Stimulated activated CD8-positive, alpha-beta memory T cell treated with anti-CD3 and anti-CD28 coated beads, Interleukin-7, amount 100 ng/mL, for 48 hours (primary cell): Measurements from ENCODE around the gene FGD5.

Experiments
- DNase-seq, 2 donors: peaks; one replicate each; pipeline ENCODE4 v3.0.0-alpha.2; 2020; ENCODE audit warnings: low read depth in 1 of 2; ENCODE audit errors: extremely low read depth in 1 of 2

FGD5 gene

DNA sequence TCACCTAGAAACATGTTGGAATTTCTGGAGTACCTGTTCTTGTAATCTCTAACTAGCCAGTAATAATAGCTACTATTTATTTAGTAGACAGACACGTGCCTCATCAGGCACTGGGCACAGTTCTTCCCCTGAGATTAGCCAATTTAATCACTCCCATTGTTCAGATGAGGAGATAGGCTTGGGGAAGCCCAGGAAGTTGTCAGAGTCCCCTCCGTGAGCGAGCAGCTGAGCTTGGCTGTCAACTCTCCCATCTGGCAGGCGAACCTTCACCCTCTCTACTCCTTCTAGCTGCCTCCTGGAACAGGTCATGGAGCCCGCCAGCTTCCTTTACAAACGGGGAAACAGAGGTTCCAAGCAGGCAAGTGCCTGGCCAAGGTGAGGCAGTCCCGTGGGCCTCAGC, 31.1 kb upstream of the FGD5 start:
- DNase-seq, result no peak

DNA sequence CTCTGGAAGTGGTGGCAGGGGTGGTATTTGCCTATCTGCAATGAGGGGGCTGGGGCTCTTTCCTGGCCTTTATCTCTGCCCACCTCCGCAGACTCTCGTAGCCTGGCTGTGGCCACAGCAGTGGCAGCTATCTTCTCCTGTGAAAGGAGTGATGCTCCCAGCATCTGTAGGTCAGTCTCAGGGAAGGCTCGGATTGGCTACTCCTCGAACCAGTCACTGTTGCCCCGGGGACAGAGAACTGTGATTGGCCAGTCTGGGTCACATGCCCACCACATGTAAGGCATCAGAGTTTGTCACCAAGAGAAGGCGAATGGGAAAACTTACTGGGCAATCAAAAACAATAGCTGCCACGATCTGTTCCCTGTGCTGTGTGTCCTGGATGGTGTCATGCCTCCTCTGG, 30.1 kb upstream of the FGD5 start:
- DNase-seq, result no peak

DNA sequence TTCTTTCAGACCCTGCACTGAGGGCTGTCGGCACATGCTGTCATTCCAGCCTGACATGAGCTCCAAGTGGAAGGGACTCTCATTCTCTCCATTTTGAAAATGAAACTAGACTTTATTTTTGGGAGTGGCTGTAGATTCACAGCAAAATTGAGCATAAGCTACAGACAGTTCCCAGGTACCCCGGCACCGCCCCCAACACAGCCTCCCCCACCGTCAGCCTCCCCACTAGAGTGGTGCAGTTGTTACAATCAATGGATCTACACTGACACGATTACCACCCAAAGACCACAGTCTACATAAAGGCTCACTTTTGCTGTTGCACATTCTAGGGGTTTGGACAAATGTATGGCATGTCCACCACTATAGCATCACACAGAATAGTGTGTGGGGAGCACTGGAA, 29.5 kb upstream of the FGD5 start:
- no peak for DNase-seq

DNA sequence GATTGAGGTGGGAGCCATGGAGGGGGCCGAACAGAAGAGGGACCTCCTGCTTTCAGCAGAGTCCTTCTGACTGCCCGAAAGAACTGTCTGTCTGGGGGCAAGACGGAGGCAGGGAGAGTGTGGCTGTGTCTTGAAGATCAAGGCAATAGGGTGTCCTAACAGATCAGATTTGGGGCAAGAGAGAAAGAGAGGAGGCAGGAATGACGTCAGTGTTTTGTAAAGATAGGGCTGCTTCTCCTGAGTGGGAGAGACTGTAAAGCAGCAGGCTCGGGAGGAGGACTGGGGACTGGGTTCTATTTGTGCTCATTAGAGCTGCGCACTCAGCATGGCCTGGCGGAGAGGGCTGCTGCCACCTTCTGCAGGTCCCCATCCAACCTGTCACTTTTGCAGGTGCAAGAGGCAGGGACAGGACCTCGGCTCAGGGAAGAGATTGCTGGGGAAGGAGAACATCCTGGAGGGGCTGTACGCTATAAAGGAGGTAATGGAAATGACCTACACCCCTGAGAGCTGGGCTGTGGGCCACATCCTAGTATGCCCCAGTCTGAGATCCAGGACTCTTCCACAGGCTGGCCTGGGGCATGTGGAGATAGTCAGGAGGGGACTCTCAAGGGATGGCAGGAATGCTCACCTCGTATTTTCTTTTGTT, 29.0 kb upstream of the FGD5 start:
- DNase-seq, result no peak

DNA sequence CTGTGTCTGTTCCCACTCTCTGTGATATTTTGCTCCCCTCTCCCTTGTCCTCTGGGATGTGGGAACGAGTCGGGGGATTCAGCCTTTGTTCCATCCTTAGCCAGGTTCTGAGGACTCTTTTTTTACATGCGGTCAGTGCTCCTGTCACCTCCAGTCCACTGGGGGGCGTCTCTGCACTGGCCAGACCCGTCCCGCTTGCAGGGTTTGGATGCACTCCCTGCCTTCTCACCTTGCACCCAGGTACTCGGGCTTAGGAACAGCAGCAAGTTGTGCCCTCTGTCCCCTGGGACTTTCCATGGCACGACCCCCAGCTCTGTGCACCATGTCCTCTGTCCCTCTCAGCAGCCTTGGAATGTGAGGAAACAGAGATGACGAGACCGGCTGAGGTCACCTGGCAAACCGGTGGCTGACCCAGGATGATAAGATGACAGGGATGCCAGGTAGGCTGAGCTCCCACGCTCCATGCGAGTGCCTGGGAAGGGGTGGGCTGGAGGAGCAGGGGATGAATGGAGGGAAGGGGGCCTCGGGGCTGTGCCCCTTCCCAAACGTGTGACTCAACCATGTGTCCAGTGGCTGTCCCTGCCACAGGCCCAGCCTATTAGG, 27.3 kb upstream of the FGD5 start:
- DNase-seq, result peak; percentile 17 to 42

DNA sequence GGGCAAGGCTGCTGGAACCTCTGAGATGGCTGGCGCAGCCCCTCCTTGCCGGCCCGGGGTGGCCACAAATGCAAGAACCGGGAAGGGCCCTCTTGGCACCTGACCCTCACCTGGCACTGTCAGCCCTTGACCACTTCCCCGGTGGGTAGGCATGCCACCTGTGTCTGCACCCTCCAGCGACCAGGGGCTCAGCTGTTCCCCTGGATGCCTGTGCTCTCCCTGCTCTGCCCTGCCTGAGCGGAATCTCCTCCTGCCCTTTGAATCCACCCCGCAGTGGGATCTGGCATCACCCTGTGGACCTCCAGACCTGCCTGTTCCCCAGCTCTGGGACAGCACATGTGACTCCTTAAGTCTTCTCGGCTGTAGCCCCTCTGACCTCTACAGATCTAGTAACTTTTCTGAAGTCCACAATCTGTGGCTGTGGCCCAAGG, 26.1 kb upstream of the FGD5 start:
- no peak for DNase-seq

DNA sequence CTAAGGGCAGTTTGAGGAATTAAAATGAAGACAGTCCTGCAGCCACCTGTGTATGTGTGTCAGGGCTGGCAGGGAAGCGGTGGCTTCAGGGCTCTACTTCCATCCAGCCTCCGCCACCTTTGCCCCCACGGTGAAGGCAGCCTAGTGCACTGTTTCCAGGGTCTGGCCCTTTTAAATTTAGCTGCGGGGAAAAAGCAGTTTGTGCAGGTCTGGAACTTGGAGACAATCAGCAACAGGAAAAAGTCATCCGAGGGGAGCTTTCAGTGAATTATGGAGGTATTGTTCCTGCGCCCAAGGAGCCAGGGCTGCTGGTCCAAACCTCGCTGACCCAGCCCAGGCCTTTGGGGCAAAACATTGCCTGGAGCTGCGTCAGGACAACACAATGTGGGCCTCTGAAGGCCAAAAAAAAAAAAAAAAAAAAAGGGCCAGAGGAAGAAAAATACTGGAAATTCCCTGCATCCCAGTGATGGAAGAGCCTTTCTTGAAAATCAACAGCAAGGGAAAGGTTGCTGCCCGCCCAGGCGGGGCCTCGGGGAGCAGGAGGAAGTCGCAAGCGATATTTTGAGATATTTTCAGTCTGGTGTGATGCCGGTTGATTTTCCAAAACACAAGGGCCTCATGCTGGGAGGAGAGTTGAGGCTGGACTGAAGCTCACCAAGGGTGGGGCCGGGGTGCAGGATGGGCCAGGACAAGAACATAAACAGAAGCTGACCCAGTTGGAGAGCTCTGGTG, 25.5 kb upstream of the FGD5 start:
- no peak for DNase-seq

DNA sequence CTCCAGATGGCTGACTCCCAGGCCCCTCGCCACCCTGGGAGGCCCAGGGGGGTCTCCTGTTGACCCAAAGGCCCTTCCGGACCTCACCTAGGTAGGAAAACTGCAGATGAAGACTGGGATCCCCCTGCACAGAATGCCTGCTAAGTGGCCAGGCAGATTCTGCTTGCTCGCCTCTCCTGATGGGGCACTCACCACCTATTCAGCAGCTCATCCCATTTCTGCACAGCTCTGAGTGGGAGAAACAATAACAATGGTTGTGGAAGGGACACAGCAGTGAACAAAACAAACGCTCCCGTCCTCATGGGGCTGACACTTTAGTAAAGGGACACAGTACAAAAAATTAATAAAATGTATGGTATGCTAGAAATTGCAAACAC, 24.9 kb upstream of the FGD5 start:
- no peak for DNase-seq

DNA sequence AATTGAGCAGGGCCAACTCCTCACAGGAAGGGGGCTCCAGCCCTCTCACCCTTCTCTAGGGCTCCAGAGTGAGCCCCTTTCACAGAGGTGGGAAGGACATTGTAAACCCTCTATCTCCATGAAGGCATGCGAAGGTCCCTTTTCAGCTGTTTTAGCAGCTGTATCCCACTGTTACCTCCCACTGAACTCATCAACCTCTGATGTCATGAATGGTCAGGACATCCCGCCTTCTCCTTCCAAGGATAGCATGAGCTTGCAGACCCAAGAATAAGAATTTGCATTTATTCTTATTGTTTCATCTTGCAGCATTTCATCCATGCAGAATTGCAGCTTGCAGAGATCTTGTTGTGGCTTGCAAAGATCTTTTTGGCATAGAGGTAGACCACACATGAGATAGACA, 24.3 kb upstream of the FGD5 start:
- no peak for DNase-seq

DNA sequence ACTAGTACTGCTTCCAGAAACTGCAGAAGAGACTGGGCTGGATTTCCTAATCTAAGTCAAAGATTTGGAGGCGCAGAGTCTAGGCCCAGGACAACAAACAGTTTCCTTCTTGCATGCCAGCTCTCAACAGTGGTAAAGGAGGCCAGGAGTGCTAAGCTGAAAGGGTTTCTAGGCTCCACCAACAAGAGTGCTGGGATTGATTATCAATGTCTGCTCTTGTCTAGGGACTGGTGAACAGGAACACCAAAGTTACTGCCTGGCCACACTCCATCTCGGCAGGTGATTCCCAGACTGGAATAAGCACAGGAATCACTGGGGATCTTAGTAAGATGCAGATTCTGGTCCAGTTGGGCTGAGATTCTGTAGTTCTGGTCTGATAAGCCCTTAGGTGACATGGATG, 22.8 kb upstream of the FGD5 start:
- DNase-seq, result no peak

DNA sequence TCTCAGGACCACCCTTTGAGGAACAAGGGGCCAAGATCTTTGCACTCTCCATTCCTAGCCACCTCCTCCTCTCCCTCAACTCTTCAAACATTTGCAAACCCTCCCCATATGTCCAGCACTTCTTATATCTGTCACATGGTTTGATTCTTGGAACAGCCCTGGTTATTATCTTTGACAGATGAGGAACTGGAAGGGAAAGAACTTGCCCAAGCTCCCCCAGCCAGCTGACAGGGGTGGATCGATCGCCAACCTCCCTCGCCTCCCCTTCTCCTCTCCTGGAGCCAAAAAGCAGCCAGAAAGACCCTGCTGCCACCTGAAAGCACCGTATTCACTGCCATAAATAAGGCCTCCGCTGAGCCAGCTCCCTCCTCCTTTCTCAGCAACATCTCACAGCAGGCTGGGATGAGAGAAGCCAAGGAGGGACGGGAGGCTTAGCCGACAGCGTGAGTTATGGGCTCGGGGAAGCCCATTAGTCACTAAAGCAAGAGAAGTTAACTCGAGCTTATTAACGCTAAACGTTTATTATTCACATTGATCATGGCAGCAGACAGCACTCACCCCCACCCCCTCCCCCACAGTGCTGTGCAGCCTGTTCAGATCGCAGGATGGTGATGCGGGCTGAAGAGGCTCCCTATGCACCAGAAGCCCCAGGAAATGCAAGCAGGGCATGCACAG, 22.2 kb upstream of the FGD5 start:
- DNase-seq, result no peak

DNA sequence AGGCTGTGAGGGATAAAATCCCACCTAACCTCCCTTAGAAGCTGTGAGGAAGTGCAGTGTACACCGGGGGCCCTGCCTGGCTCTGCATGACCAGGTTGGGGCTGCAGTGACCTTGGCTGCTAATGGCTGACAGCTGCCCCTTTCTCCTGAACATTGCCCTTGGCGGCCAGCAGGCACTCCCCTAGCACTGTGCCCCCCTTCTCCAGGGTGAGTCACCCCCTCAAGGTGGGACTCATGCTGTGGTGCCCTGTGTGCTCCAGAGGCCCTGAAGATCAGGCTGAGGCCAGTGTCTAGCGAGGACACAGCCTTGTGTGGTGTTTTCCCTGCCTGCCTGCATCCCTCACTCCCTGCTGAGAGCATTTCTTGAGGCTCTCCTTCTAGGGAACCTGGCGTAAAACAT, 21.0 kb upstream of the FGD5 start:
- no peak for DNase-seq

DNA sequence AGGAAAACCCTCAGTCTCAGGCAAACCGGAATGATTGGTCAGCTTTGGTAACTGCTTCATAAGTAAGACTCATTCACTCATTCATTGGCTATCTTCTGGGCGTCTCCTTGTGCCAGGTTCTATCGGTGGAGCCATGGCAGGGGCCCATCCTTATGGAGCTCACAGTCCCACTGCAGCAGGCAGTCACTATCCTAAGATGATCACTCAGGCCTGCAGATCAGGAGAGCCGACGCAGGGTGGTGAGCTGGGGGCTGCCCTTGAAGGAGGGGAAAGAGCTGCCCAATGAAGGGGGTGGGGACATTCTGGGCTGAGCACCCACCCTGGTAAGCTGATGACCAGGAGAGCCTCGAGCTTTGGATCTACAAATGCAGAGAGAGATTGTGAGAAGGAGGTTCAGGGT, 20.5 kb upstream of the FGD5 start:
- DNase-seq, result no peak

DNA sequence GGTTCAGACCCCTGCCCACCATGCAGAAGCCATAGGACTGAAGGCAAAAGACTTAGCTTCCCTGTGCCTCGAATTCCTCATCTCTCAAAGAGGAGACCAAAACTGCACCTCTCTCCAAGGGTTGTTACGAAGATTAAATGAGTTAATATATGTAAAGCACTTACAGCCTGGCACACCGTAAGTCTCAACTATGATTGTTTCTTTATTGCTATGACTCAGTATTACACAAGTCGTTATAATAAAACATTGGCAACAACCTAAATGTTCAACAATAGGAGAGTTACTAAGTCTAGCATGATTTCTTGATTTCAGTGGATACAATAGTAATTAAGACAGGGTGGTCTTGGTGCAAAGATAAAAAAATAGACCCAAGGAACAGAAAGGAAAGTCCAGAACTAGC, 19.6 kb upstream of the FGD5 start:
- no peak for DNase-seq

DNA sequence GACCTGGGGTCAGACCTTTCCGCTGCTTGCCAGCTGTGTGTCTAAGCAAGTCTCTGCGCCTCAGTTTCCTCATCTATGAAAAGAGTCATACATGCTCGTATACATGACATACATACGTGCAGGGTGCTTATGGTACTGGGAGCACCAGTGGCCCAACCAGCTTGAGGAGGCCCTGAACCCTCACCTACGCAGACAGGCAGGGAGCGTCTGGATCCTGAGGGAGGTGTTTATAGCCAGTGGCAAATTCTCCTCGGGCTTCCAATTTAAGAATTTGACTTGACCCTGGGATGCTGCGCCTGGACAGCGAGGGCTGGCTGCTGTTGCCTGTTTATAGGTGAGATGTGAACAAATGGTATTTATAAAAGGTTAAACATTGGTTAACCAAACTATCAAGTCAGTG, 17.7 kb upstream of the FGD5 start:
- DNase-seq, result no peak

DNA sequence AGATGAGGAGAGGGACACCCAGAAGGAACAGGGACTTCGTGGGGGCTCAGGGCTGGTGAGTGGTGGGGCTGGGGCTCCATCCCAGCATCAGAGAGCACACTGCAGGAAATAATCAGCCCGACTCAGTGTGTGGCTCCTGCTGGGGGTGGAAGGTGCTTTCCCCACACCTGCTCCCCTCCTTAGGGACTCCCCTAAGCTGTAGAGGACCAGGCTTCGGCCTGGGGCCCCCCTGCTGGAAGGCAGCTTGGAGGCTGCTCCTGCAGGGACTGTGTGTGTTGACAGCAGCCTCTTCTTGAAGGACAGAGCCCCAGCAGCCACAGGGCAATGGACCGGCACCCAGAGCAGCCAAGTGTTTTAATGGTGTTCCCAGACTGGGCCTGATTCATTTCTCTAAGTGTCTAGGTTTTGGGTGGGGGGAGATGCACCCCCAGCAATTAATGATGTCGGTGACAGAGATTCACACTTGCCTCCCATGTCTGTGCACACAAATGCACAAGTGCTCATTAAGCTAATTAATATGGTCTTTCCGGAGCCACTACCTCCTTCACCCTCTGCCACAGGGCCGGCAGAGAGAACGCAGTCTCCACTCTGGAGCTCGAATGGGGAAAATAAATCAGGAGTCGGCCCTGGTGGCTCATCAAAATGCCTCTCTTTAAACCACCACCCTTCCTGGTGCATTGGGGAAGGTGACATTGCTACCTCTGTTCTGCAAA, 16.9 kb upstream of the FGD5 start:
- no peak for DNase-seq

DNA sequence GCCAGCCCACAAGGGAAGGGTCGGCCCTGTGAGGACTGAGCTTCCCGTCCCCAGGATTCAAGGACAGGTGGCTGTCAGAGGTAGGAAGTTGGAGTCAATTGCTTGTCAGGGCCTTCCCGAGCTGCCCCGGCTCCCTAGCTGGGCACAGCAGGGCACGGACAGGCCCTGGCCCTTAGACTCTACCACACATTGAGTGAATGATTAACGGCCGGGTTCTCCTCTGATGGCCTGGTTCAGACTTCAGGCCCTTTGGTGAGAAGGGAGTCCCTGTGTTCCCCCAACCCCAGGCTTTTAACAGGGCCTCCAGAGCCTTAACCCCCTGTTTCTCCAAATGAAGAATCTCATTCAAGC, 16.4 kb upstream of the FGD5 start:
- DNase-seq, result no peak

DNA sequence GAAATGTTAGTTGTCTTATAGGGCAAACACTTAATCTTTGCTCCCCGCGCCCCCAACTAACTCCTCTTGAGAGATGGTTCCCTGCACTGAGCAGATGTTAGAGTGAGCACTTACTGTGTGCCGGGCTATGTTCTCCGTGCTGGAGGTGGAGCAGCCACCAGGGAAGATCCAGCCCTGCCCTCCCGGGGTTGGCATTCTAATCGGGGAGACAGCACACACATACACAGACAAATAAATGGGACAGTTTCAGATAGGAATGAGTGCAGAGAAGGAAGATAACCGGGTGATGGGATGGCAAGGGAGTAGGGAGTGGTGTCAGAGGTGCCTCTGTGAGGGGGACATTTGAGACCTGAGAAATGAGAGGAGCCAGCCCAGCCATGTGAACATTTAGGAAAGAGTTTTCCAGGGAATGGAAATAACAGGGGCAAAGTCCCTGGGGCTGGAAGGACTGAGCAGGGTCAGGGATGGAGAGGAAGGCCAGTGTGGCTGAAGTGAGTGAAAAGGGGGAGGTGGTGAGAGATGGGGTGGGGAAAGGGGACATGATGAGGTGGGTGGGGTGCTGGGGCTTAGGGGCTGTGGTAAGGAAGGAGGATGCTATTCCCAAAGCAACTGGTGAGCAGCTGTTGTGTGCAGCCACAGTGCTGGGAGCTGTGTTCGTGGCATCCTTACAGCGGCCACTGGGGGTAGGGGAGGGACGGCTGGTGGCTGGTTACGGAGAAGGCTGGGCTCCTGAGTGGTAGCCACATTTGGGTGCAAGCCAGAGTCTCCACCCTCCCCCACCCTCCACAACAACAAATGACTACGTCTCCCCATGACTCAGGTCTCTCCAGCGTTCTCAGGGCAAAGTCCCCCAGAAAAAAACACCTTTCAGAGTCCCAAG, 15.4 kb upstream of the FGD5 start:
- no peak for DNase-seq

DNA sequence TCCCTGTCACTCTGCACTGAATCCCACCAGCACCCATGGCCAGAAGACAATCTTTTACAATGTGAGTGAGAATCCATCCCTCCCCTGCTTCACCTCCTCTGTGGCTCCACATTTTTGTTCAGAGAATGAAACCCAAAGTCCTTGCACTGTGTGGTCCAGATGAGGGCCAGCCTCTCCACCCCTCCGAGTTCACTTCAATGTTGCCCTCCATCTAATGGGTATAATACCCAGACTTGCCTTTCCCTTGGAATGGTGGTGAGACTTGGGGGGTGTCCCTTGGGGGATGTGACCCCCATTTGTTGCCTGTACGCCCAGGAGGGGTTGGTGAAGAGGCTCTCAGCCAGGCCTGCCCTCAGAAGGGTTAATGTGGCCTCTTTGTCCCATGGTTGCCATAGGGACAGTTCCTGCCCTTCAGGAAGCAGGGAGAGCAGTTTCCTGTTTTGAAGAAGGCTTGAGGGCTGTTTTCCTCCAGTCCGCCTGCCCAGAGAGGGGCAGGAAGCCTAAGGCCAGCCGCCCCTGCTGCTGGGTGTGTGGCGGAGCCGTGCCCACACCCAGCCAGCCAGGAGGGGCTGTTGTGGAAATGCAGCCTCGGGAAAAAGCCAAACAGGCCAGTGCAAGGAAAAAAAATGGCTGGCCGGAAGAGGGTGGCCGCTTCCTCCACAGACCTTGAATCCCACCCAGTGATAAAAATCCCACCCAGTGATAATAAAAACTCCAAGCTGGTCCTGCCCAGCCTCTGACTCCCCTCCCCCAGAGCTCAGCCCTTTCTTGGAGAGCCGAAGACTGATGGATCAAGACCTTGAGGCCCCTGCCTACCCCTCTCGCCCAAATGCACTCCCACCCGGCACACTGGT, 14.6 kb upstream of the FGD5 start:
- DNase-seq, result no peak
